Body of pancreas (tissue), 4 donors: ENCODE measurements around the gene GPR132.

Experiments used
- CTCF ChIP-seq, 7 experiments: fragments of 450-650 bp in 4 of 7; fragments of 200-600 bp in 3 of 7; sonication (generic) in 3 of 7; IDR thresholded peaks; one replicate each; pipeline ENCODE4 v1.5.1; 2016 to 2019; ENCODE audit warnings: antibody characterized with exemption in 7 of 7
- POLR2A ChIP-seq, 3 donors: fragments of 450-650 bp; IDR thresholded peaks; one replicate each; pipeline ENCODE4 v1.6.1; 2016; ENCODE audit warnings: antibody characterized with exemption in 3 of 3, mild to moderate bottlenecking in 2 of 3

- no peak for TF ChIP-seq CTCF (IDR thresholded peaks at IDR 0.05)
- no peak for TF ChIP-seq POLR2A (IDR thresholded peaks at IDR 0.05)
Observed at GRCh38 chr14:105015242-105015641, 50.0 kb downstream of the GPR132 start.
